B cell (primary cell): ENCODE measurements around the gene PRPF4. TPM values are rescaled to one million over a fixed set of nuclear protein-coding genes. Genes with fewer than 3 reads are reported as not detected.

ENCODE experiments used
- ATAC-seq: fragments of 200-7000 bp; cut with Tn5 transposase; one replicate; pipeline ENCODE4 v1.10.0; 2021; ENCODE audit warnings: low read depth, mild to moderate bottlenecking, moderate number of reproducible peaks, moderate library complexity
- CTCF ChIA-PET: fragments of 350-600 bp; sonication (Branson Sonifier 250); formaldehyde crosslinking; loops from one replicate; lab custom pipeline; 2021; ENCODE audit warnings: antibody characterized with exemption, inconsistent platforms; lab: Charles Lee
- POLR2A ChIA-PET: fragments of 350-600 bp; sonication (Branson Sonifier 250); formaldehyde crosslinking; loops from one replicate; lab custom pipeline; 2021; ENCODE audit warnings: antibody characterized with exemption; lab: Charles Lee
- DNase-seq: peaks from one replicate; pipeline ENCODE4 v3.0.0; 2013
- H2AFZ ChIP-seq: 2 replicates; pipeline ENCODE4 v1.6.1; 2012; ENCODE audit warnings: mild to moderate bottlenecking, low read depth, low read length; ENCODE audit not compliant: insufficient read depth, poor library complexity, severe bottlenecking
- H3K27ac ChIP-seq, 2 donors: 1 replicate in 1 of 2; 2 replicates in 1 of 2; pipeline ENCODE4 v1.5.1; 2012 to 2013; ENCODE audit warnings: low read length in 2 of 2, mild to moderate bottlenecking in 2 of 2, moderate library complexity in 1 of 2
- H3K27me3 ChIP-seq, 4 experiments: fragments of 200-600 bp in 1 of 4; sonication (generic) in 1 of 4; replicated peaks in 1 of 4; 1 replicate in 2 of 4; 2 replicates in 2 of 4; pipeline versions ENCODE4 v1.6.1 to v1.7.0; 2013 to 2016; ENCODE audit warnings: low read length in 3 of 4, mild to moderate bottlenecking in 2 of 4, mixed read lengths in 1 of 4, moderate library complexity in 1 of 4; ENCODE audit not compliant: insufficient read depth in 4 of 4, control insufficient read depth in 3 of 4; ENCODE audit errors: control extremely low read depth in 1 of 4
- H3K36me3 ChIP-seq, 2 experiments: replicated peaks in 1 of 2; 1 replicate in 1 of 2; 2 replicates in 1 of 2; pipeline versions ENCODE4 v1.6.1 to v1.7.1; 2013; ENCODE audit warnings: low read length in 1 of 2; ENCODE audit not compliant: insufficient read depth in 2 of 2, control insufficient read depth in 1 of 2; ENCODE audit errors: control extremely low read depth in 1 of 2, extremely low read depth in 1 of 2
- H3K4me1 ChIP-seq, 2 donors: fragments of 200-600 bp in 1 of 2; sonication (generic) in 1 of 2; 1 replicate in 1 of 2; 2 replicates in 1 of 2; pipeline versions ENCODE4 v1.5.1 to v1.6.1; 2013 to 2017; ENCODE audit warnings: low read length in 2 of 2; ENCODE audit not compliant: control insufficient read depth in 2 of 2, insufficient read depth in 2 of 2
- H3K4me2 ChIP-seq: replicated peaks from 2 replicates; pipeline ENCODE3; 2012; ENCODE audit warnings: mild to moderate bottlenecking, low read depth, low read length; ENCODE audit not compliant: poor library complexity, severe bottlenecking
- H3K4me3 ChIP-seq, 5 experiments: fragments of 200-600 bp in 1 of 5; sonication (generic) in 1 of 5; 1 replicate in 3 of 5; 2 replicates in 2 of 5; pipeline versions ENCODE4 v1.5.1 to v1.7.0; 2011 to 2016; ENCODE audit warnings: low read length in 4 of 5, mild to moderate bottlenecking in 4 of 5, low read depth in 2 of 5, control low read depth in 1 of 5, moderate library complexity in 1 of 5; ENCODE audit not compliant: insufficient read depth in 1 of 5; ENCODE audit errors: control extremely low read depth in 1 of 5, extremely low read depth in 1 of 5
- H3K79me2 ChIP-seq: fragments of 200-600 bp; sonication (generic); one replicate; pipeline ENCODE4 v1.6.0; 2016; ENCODE audit warnings: low read length; ENCODE audit not compliant: control insufficient read depth, insufficient read depth
- H3K9ac ChIP-seq: fragments of 200-600 bp; sonication (generic); 2 replicates; pipeline ENCODE4 v1.6.1; 2017; ENCODE audit warnings: mild to moderate bottlenecking, low read length, moderate library complexity
- H3K9me3 ChIP-seq, 3 donors: one replicate each; pipeline versions ENCODE4 v1.6.1 to v1.7.1; 2013; ENCODE audit warnings: low read length in 2 of 3; ENCODE audit not compliant: control insufficient read depth in 2 of 3, insufficient read depth in 1 of 3; ENCODE audit errors: control extremely low read depth in 1 of 3
- H4K20me1 ChIP-seq: 2 replicates; pipeline ENCODE4 v1.6.0; 2012; ENCODE audit warnings: mild to moderate bottlenecking, low read length; ENCODE audit not compliant: insufficient read depth, control insufficient read depth, poor library complexity, severe bottlenecking
- H3K27ac Mint-ChIP-seq: one replicate; pipeline ENCODE4 v1.8.0; 2021; ENCODE audit warnings: mixed read lengths
- H3K27me3 Mint-ChIP-seq: one replicate; pipeline ENCODE4 v1.8.0; 2021; ENCODE audit warnings: mixed read lengths
- H3K4me1 Mint-ChIP-seq: one replicate; pipeline ENCODE4 v1.8.0; 2021; ENCODE audit warnings: mixed read lengths
- H3K4me3 Mint-ChIP-seq: one replicate; pipeline ENCODE4 v1.8.0; 2021; ENCODE audit warnings: mixed read lengths
- H3K9me3 Mint-ChIP-seq: one replicate; pipeline ENCODE4 v1.8.0; 2022; ENCODE audit warnings: mixed read lengths; ENCODE audit not compliant: insufficient read depth
- EZH2 ChIP-seq: IDR thresholded peaks from 2 replicates; pipeline ENCODE4 v1.6.1; 2012; ENCODE audit warnings: borderline replicate concordance, low read depth, mild to moderate bottlenecking, moderate library complexity, low read length; ENCODE audit not compliant: insufficient read depth, poor library complexity, severe bottlenecking
- WGBS: methylation state at CpG from one replicate; pipeline ENCODE4 v1.1.5; 2013; ENCODE audit warnings: missing lambda C conversion rate; ENCODE audit not compliant: insufficient coverage; 5-methylcytosine and 5-hydroxymethylcytosine counted together
- intact Hi-C: fragments of 100-400 bp; cut with micrococcal nuclease; formaldehyde crosslinking; loops from one replicate; pipeline ENCODE4 v1.10.0; 2022
- polyA plus RNA-seq: library from polyadenylated mRNA; depleted of rRNA; stranded (reverse); fragments of >200 nt; gene quantifications from 2 replicates; pipeline ENCODE4 v1.2.3, GENCODE V29; 2012
- total RNA-seq, 2 donors: library from RNA; stranded (reverse); fragments of 120-200 nt in 1 of 2; gene quantifications; 1 replicate in 1 of 2; 2 replicates in 1 of 2; pipeline versions ENCODE4 v1.2.3 to v1.2.4, GENCODE V29; 2013 to 2022
- TF ChIP-seq, protein P1 (sequence below): fragments of 200-600 bp; IDR thresholded peaks from one replicate; pipeline ENCODE4 v1.8.0; 2022; ENCODE audit warnings: antibody characterized with exemption, mild to moderate bottlenecking

Gene PRPF4
- total and polyA plus RNA-seq, 2 donors (not counting 1 experiment from before 2014, with no cell fraction given) = 11.4 to 30.8 TPM

DNA sequence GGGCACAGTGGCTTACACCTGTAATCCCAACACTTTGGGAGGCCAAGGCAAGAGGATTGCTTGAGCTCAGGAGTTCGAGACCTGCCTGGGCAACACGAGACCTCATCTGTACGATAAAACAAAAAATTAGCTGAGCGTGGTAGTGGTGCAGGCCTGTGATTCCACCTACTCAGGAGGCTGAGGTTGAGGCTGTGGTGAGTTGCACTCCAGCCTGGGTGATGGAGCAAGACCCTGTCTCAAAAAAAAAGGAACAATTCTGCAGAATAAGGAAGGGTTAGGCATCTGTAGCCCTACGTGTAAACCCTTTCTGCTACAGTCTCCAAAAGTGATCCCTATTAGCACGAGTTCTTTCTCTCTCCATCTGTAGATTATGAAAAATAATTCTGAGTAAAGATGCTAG, 20.0 kb upstream of the PRPF4 start:
- Mint-ChIP-seq H3K9me3 (peaks cover 3% of the 10 kb centered on the region), H3K27ac (no peak overlapping the region), H3K27me3 (no peaks in the 10 kb centered on the region), H3K4me1 (no peaks in the 10 kb centered on the region), H3K4me3 (no peak overlapping the region)
- H2AFZ ChIP-seq = no peak overlapping the region
- H3K4me2 ChIP-seq = no peak overlapping the region
- TF ChIP-seq, protein P1, sequence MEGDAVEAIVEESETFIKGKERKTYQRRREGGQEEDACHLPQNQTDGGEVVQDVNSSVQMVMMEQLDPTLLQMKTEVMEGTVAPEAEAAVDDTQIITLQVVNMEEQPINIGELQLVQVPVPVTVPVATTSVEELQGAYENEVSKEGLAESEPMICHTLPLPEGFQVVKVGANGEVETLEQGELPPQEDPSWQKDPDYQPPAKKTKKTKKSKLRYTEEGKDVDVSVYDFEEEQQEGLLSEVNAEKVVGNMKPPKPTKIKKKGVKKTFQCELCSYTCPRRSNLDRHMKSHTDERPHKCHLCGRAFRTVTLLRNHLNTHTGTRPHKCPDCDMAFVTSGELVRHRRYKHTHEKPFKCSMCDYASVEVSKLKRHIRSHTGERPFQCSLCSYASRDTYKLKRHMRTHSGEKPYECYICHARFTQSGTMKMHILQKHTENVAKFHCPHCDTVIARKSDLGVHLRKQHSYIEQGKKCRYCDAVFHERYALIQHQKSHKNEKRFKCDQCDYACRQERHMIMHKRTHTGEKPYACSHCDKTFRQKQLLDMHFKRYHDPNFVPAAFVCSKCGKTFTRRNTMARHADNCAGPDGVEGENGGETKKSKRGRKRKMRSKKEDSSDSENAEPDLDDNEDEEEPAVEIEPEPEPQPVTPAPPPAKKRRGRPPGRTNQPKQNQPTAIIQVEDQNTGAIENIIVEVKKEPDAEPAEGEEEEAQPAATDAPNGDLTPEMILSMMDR = no peak
- no peak for TF ChIP-seq EZH2
- ChIA-PET CTCF (interaction anchor here (2.0 kb wide), 1 partner anchor 18 kb away, joined by 10 read pairs; no protein-coding TSS in a partner anchor), POLR2A (no interaction called here)
- H3K4me3 ChIP-seq = no peak overlapping the region
- no peak overlapping the region for H3K27ac ChIP-seq
- ATAC-seq = no peak
- intact Hi-C loops = no loop called here
- H3K36me3 ChIP-seq = peaks cover 1 to 17% of the 10 kb centered on the region in 2 experiments
- H3K27me3 ChIP-seq = no peaks in the 10 kb centered on the region
- WGBS = 100% methylated on average over 4 of the region's 6 CpGs
- H3K79me2 ChIP-seq = no peaks in the 10 kb centered on the region
- no peak overlapping the region for H3K9ac ChIP-seq
- peaks cover 0 to 4% (median 0%) of the 10 kb centered on the region in 3 donors for H3K9me3 ChIP-seq
- no peak for DNase-seq
- no peaks in the 10 kb centered on the region for H4K20me1 ChIP-seq
- no peaks in the 10 kb centered on the region for H3K4me1 ChIP-seq

GRCh38 chr9:113257863-113258262, 17.6 kb upstream of the PRPF4 start:
- ChIA-PET POLR2A (no interaction called here), CTCF (interaction anchor here (0.9 kb wide), 1 partner anchor 324 kb away, joined by 3 read pairs; no protein-coding TSS in a partner anchor)
- H3K4me1 Mint-ChIP-seq = no peaks in the 10 kb centered on the region
- no peaks in the 10 kb centered on the region for H3K79me2 ChIP-seq
- no peaks in the 10 kb centered on the region for H3K9me3 Mint-ChIP-seq
- H3K4me3 Mint-ChIP-seq = no peak overlapping the region
- H4K20me1 ChIP-seq = no peaks in the 10 kb centered on the region
- H3K4me1 ChIP-seq = no peaks in the 10 kb centered on the region
- H2AFZ ChIP-seq = no peak overlapping the region
- WGBS = no CpG with 5 or more reads among the region's 3 CpGs
- intact Hi-C loops = no loop called here
- no peak overlapping the region for H3K27ac Mint-ChIP-seq
- no peaks in the 10 kb centered on the region for H3K27me3 Mint-ChIP-seq
- DNase-seq (no peak), ATAC-seq (no peak)
- no peak overlapping the region for H3K9ac ChIP-seq
- no peak overlapping the region for H3K27ac ChIP-seq
- TF ChIP-seq, protein P1 = no peak
- no peak for TF ChIP-seq EZH2
- no peak overlapping the region for H3K4me2 ChIP-seq
- H3K4me3 ChIP-seq = no peak overlapping the region
- peaks cover 1 to 17% of the 10 kb centered on the region in 2 experiments for H3K36me3 ChIP-seq
- no peaks in the 10 kb centered on the region for H3K27me3 ChIP-seq
- H3K9me3 ChIP-seq = no peaks in the 10 kb centered on the region
